GM23338 (cell line): ENCODE measurements around the gene PROCA1. TPM values are rescaled to one million over a fixed set of nuclear protein-coding genes. Genes with fewer than 3 reads are reported as not detected.

Experiments
- ATAC-seq: fragments of 200-7000 bp; cut with Tn5 transposase; 3 replicates; pipeline ENCODE4 v1.9.1; 2020
- DNase-seq: peaks from one replicate; pipeline ENCODE4 v3.0.0-alpha.2; 2015; ENCODE audit warnings: low spot score
- H2AFZ ChIP-seq: fragments of 200-600 bp; sonication (generic); 2 replicates; pipeline ENCODE4 v1.8.0; 2016; ENCODE audit warnings: antibody characterized with exemption, mild to moderate bottlenecking, moderate library complexity
- H3F3A ChIP-seq: fragments of 200-600 bp; sonication (generic); replicated peaks from 2 replicates; pipeline ENCODE4 v1.8.0; 2017; ENCODE audit warnings: antibody characterized with exemption, mixed run types, low read depth
- H3K27ac ChIP-seq: fragments of 200-600 bp; sonication (generic); 2 replicates; pipeline ENCODE4 v1.6.1; 2016; ENCODE audit warnings: low read depth
- H3K27me3 ChIP-seq: fragments of 200-600 bp; sonication (generic); 2 replicates; pipeline ENCODE4 v1.8.0; 2016; ENCODE audit warnings: mild to moderate bottlenecking, mixed run types, moderate library complexity; ENCODE audit not compliant: insufficient read depth
- H3K36me3 ChIP-seq: fragments of 200-600 bp; sonication (generic); 2 replicates; pipeline ENCODE4 v1.8.0; 2016; ENCODE audit warnings: mild to moderate bottlenecking; ENCODE audit not compliant: insufficient read depth
- H3K4me1 ChIP-seq: fragments of 200-600 bp; sonication (generic); 2 replicates; pipeline ENCODE4 v1.8.0; 2016; ENCODE audit warnings: mild to moderate bottlenecking, moderate library complexity; ENCODE audit not compliant: insufficient read depth
- H3K4me2 ChIP-seq: fragments of 200-600 bp; sonication (generic); 2 replicates; pipeline ENCODE4 v1.7.1; 2017; ENCODE audit warnings: mixed run types
- H3K4me3 ChIP-seq: fragments of 200-600 bp; sonication (generic); 2 replicates; pipeline ENCODE4 v1.6.1; 2016; ENCODE audit warnings: mixed run types
- H3K79me2 ChIP-seq: fragments of 200-600 bp; sonication (generic); replicated peaks from 2 replicates; pipeline ENCODE4 v1.8.0; 2017; ENCODE audit warnings: mild to moderate bottlenecking; ENCODE audit not compliant: insufficient read depth
- H3K9me2 ChIP-seq: fragments of 200-600 bp; sonication (generic); 2 replicates; pipeline ENCODE4 v1.8.0; 2017; ENCODE audit not compliant: insufficient read depth
- H4K20me1 ChIP-seq: fragments of 200-600 bp; sonication (generic); replicated peaks from 2 replicates; pipeline ENCODE4 v1.8.0; 2017; ENCODE audit warnings: mild to moderate bottlenecking; ENCODE audit not compliant: insufficient read depth
- H3K27ac Mint-ChIP-seq: 2 replicates; pipeline ENCODE4 v1.8.0; 2020; ENCODE audit warnings: inconsistent platforms, mild to moderate bottlenecking, moderate library complexity, mixed read lengths
- H3K27me3 Mint-ChIP-seq: 3 replicates; pipeline ENCODE4 v1.8.0; 2022; ENCODE audit warnings: low read depth, mild to moderate bottlenecking, moderate library complexity, mixed read lengths, inconsistent platforms; ENCODE audit not compliant: insufficient read depth, poor library complexity
- H3K36me3 Mint-ChIP-seq: 3 replicates; pipeline ENCODE4 v1.8.0; 2021; ENCODE audit warnings: low read depth, mild to moderate bottlenecking, inconsistent platforms, moderate library complexity, mixed read lengths
- H3K4me1 Mint-ChIP-seq: 3 replicates; pipeline ENCODE4 v1.8.0; 2020; ENCODE audit warnings: mild to moderate bottlenecking, inconsistent platforms, mixed read lengths
- H3K4me3 Mint-ChIP-seq: 3 replicates; pipeline ENCODE4 v1.8.0; 2021; ENCODE audit warnings: moderate library complexity, mild to moderate bottlenecking, inconsistent platforms, mixed read lengths
- H3K9me3 Mint-ChIP-seq: 3 replicates; pipeline ENCODE4 v1.8.0; 2020; ENCODE audit warnings: moderate library complexity, mild to moderate bottlenecking, inconsistent platforms, mixed read lengths
- EZH2phosphoT487 ChIP-seq: fragments of 200-600 bp; sonication (generic); IDR thresholded peaks from one replicate; pipeline ENCODE4 v1.8.1; 2018; ENCODE audit warnings: antibody characterized with exemption; ENCODE audit not compliant: unreplicated experiment
- NANOG ChIP-seq: IDR thresholded peaks from 2 replicates; pipeline ENCODE4 v1.6.1; 2016; ENCODE audit warnings: antibody characterized with exemption, borderline replicate concordance
- STAT1 ChIP-seq: IDR thresholded peaks from one replicate; pipeline ENCODE4 v1.6.1; 2016; ENCODE audit warnings: antibody characterized with exemption; ENCODE audit not compliant: unreplicated experiment
- polyA plus RNA-seq: library from polyadenylated mRNA; unstranded; fragments of >200 nt; fragmentation: Nextera tagmentation; extraction: Ambion mirVana; gene quantifications from 2 replicates; pipeline ENCODE4 v1.2.1, GENCODE V29; 2016
- total RNA-seq: library from RNA; depleted of rRNA; stranded (reverse); fragments of >200 nt; shearing (Covaris generic); gene quantifications from 2 replicates; pipeline ENCODE4 v1.2.3, GENCODE V29; 2014
- TF ChIP-seq, protein P1 (sequence below): fragments of 250-450 bp; sonication (Bioruptor Pico); IDR thresholded peaks from 2 replicates; pipeline ENCODE4 v1.5.0; 2020; ENCODE audit warnings: mild to moderate bottlenecking, moderate library complexity

The PROCA1 gene
- total and polyA plus RNA-seq, 2 experiments from 2014 or later, result 11.3 to 14.4 TPM

GRCh38 chr17:28758411-28759121 is 46.9 kb upstream of the PROCA1 start (continued):
- TF ChIP-seq, protein P1, sequence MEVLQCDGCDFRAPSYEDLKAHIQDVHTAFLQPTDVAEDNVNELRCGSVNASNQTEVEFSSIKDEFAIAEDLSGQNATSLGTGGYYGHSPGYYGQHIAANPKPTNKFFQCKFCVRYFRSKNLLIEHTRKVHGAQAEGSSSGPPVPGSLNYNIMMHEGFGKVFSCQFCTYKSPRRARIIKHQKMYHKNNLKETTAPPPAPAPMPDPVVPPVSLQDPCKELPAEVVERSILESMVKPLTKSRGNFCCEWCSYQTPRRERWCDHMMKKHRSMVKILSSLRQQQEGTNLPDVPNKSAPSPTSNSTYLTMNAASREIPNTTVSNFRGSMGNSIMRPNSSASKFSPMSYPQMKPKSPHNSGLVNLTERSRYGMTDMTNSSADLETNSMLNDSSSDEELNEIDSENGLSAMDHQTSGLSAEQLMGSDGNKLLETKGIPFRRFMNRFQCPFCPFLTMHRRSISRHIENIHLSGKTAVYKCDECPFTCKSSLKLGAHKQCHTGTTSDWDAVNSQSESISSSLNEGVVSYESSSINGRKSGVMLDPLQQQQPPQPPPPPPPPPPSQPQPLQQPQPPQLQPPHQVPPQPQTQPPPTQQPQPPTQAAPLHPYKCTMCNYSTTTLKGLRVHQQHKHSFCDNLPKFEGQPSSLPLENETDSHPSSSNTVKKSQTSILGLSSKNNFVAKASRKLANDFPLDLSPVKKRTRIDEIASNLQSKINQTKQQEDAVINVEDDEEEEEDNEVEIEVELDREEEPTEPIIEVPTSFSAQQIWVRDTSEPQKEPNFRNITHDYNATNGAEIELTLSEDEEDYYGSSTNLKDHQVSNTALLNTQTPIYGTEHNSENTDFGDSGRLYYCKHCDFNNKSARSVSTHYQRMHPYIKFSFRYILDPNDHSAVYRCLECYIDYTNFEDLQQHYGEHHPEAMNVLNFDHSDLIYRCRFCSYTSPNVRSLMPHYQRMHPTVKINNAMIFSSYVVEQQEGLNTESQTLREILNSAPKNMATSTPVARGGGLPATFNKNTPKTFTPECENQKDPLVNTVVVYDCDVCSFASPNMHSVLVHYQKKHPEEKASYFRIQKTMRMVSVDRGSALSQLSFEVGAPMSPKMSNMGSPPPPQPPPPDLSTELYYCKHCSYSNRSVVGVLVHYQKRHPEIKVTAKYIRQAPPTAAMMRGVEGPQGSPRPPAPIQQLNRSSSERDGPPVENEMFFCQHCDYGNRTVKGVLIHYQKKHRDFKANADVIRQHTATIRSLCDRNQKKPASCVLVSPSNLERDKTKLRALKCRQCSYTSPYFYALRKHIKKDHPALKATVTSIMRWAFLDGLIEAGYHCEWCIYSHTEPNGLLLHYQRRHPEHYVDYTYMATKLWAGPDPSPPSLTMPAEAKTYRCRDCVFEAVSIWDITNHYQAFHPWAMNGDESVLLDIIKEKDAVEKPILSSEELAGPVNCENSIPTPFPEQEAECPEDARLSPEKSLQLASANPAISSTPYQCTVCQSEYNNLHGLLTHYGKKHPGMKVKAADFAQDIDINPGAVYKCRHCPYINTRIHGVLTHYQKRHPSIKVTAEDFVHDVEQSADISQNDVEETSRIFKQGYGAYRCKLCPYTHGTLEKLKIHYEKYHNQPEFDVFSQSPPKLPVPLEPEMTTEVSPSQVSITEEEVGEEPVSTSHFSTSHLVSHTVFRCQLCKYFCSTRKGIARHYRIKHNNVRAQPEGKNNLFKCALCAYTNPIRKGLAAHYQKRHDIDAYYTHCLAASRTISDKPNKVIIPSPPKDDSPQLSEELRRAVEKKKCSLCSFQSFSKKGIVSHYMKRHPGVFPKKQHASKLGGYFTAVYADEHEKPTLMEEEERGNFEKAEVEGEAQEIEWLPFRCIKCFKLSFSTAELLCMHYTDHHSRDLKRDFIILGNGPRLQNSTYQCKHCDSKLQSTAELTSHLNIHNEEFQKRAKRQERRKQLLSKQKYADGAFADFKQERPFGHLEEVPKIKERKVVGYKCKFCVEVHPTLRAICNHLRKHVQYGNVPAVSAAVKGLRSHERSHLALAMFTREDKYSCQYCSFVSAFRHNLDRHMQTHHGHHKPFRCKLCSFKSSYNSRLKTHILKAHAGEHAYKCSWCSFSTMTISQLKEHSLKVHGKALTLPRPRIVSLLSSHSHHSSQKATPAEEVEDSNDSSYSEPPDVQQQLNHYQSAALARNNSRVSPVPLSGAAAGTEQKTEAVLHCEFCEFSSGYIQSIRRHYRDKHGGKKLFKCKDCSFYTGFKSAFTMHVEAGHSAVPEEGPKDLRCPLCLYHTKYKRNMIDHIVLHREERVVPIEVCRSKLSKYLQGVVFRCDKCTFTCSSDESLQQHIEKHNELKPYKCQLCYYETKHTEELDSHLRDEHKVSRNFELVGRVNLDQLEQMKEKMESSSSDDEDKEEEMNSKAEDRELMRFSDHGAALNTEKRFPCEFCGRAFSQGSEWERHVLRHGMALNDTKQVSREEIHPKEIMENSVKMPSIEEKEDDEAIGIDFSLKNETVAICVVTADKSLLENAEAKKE (CRISPR knock-in tag), result no peak
- no peak for TF ChIP-seq NANOG

DNA sequence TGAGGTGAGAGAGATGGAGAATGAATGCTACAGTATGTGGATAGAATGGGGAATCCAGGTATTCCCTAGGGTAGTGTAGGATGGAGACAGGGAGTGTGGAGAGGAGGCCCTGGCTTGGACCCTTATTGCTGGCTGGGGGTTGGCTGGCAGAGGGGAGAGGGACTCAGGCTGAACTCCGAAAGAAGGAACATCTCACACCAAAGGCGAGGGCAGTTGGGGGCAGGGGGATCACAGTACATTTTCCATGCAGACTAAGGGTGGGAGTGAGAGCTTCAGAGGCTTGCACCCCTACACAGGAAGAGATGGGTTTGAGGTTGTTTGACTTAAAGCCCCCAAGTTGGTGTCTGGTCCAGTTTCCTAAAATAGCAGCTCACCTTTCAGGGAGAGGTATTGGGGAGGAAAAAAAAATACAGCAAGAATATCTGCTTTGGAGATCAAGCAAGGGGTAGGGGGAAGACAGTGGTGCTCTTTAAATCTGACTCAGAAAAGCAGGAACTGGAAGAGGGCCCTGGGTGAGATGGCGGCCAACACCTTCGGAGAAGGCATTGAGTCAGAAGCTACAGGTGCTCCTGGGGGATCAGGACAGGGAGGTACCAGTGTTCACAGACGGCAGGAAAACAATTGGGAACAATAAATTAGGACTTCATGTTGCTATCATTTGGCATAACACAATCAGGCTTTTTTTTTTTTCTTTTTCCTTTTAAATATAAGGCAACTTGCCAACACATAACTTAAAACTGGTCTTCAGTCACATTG is 44.5 kb upstream of the PROCA1 start:
- peaks cover 49% of the 10 kb centered on the region for H3K4me1 Mint-ChIP-seq
- Histone ChIP-seq H3K4me2 (no peak overlapping the region; the same call in 1 of the 2 replicates), H3K79me2 (peaks cover 8% of the 10 kb centered on the region; the same call in 1 of the 2 replicates), H3K27me3 (no peaks in the 10 kb centered on the region), H3K36me3 (peaks cover 10% of the 10 kb centered on the region; the same call in 1 of the 2 replicates), H2AFZ (no peak overlapping the region), H3F3A (peaks cover 56% of the 10 kb centered on the region), H3K27ac (0 out of 2 replicates have a peak overlapping the region, but pooled peaks have one; percentile 20), H4K20me1 (peaks cover 14% of the 10 kb centered on the region), H3K4me1 (peaks cover 28% of the 10 kb centered on the region), H3K9me2 (no peaks in the 10 kb centered on the region), H3K4me3 (no peak overlapping the region)
- ATAC-seq (no peak), DNase-seq (no peak)
- TF ChIP-seq STAT1 (no peak), EZH2phosphoT487 (no peak)
- TF ChIP-seq, protein P1 (CRISPR knock-in tag), result no peak
- peaks cover 60% of the 10 kb centered on the region for H3K36me3 Mint-ChIP-seq
- peak overlapping the region; percentile 11 for H3K27ac Mint-ChIP-seq
- peaks cover 42% of the 10 kb centered on the region for H3K27me3 Mint-ChIP-seq
- H3K9me3 Mint-ChIP-seq, result no peaks in the 10 kb centered on the region; the same call in 2 of the 3 replicates
- no peak overlapping the region; the same call in 2 of the 3 replicates for H3K4me3 Mint-ChIP-seq
